Stimulated activated CD8-positive, alpha-beta memory T cell treated with anti-CD3 and anti-CD28 coated beads, Interleukin-7, amount 100 ng/mL, for 1 hour (primary cell): ENCODE results near the gene TUFT1.
"Not testable (repeated sequence)": the region's sequence is repeated elsewhere in the genome, so short reads cannot be mapped to it uniquely, and the experiment has no call there.

Experiments used
- DNase-seq, 2 donors: peaks; one replicate each; pipeline ENCODE4 v3.0.0-alpha.2; 2020; ENCODE audit warnings: low read depth in 2 of 2

The TUFT1 gene

GRCh38 chr1:151579436-151580225 lies 39.5 kb downstream of the TUFT1 start:
- no peak for DNase-seq

- DNase-seq, result no peak
These were observed 41.3 kb downstream of the TUFT1 start for GRCh38 chr1:151581451-151581850.

GRCh38 chr1:151581921-151582320 lies 41.8 kb downstream of the TUFT1 start:
- DNase-seq, result no peak

GRCh38 chr1:151583796-151584195 lies 43.7 kb downstream of the TUFT1 start:
- no peak for DNase-seq

GRCh38 chr1:151584278-151584677 lies 44.2 kb downstream of the TUFT1 start:
- DNase-seq, result no peak

- DNase-seq, result no peak
These were observed 44.7 kb downstream of the TUFT1 start for GRCh38 chr1:151584780-151585179.

- no peak for DNase-seq
These were observed 45.5 kb downstream of the TUFT1 start for GRCh38 chr1:151585622-151586021.

- no peak for DNase-seq
These were observed 50.9 kb downstream of the TUFT1 start for GRCh38 chr1:151590961-151591360.

GRCh38 chr1:151593730-151594129 lies 53.6 kb downstream of the TUFT1 start:
- DNase-seq, result no peak

GRCh38 chr1:151594143-151594625 lies 54.1 kb downstream of the TUFT1 start:
- DNase-seq, result peak; percentile 69 to 78

GRCh38 chr1:151596166-151596953 lies 56.3 kb downstream of the TUFT1 start:
- DNase-seq, result no peak

GRCh38 chr1:151602550-151602949 lies 62.4 kb downstream of the TUFT1 start:
- DNase-seq, result not testable (repeated sequence)

- no peak for DNase-seq
These were observed 64.2 kb downstream of the TUFT1 start for GRCh38 chr1:151604291-151604690.

- no peak for DNase-seq
These were observed 66.3 kb downstream of the TUFT1 start for GRCh38 chr1:151606384-151606783.

- no peak for DNase-seq
These were observed 66.7 kb downstream of the TUFT1 start for GRCh38 chr1:151606857-151607256.

GRCh38 chr1:151610142-151610541 lies 70.0 kb downstream of the TUFT1 start:
- DNase-seq, result no peak

- DNase-seq, result no peak
These were observed 71.2 kb downstream of the TUFT1 start for GRCh38 chr1:151611288-151611790.

GRCh38 chr1:151611832-151612500 lies 71.9 kb downstream of the TUFT1 start, which contains the start of gene SNX27:
SNX27 (plus strand) TSS chr1:151612050; CDS start chr1:151612202, 152 bp downstream.
- peak; percentile 70 to 72 for DNase-seq

GRCh38 chr1:151612501-151613281 lies 72.6 kb downstream of the TUFT1 start:
- DNase-seq, result peak in 1 of 2 donors; percentile 0

- no peak for DNase-seq
These were observed 73.2 kb downstream of the TUFT1 start for GRCh38 chr1:151613282-151613780.
